ENCODE data around the gene ABLIM2.

DNA sequence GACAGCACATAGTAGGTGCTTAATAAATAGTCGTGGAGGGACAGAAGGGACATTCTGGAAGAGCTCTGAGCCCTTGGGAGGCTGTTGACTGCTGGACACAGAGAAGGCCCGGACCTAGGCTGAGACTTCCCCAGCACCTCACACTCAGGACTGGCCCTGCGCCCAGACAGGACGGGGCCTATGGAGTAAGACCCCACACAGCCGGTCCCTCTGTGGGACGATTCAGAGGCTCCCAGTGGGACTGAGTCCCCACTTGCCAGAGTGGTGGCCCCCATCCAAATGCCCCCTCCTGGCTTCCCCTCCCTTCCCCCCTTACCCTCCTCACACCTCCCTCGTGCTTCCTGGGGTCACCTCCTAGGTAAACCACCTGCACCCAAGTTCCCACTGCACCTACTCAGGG lies 8.9 kb downstream of the ABLIM2 start:
- TF ChIP-seq EZH2phosphoT487 (IDR thresholded peaks at IDR 0.05; ENCODE audit: borderline replicate concordance, low read depth, low read length) (no peak), CTCF (conservative IDR thresholded peaks at IDR 0.05; ENCODE audit: low read length) (no peak)
